GM12892 (cell line): ENCODE measurements around the gene C1orf105.

Experiments used
- POLR2A ChIP-seq: IDR thresholded peaks from 2 replicates; pipeline ENCODE4 v1.6.1; 2011; ENCODE audit warnings: low read depth, low read length, control low read depth
- POLR2AphosphoS5 ChIP-seq: IDR thresholded peaks from 2 replicates; pipeline ENCODE4 v1.6.1; 2011; ENCODE audit warnings: low read depth, low read length, control low read depth
- TAF1 ChIP-seq: IDR thresholded peaks from 2 replicates; pipeline ENCODE4 v1.6.1; 2011; ENCODE audit warnings: low read depth, mild to moderate bottlenecking, control low read depth, low read length, borderline replicate concordance

DNA sequence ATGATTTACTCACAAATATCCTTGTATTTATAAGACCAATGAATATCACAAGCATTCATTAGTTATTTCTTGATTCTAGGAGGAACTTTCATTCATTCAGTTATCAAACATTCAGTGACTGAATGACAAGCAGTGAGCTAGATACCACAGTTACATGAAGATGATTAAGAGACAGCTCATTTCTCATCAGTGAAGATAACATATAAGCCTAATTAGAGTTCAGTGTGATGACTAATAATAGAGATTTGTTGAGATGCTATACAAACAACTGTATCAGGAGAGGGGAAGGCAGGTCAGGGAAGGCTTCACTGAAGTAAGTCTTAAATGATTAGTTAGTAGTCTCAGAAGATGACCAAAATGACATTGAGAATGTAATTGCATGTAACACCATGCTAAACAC is 14.6 kb upstream of the C1orf105 start:
- TF ChIP-seq POLR2AphosphoS5: no peak
- TF ChIP-seq POLR2A: no peak
- TF ChIP-seq TAF1: no peak
